ENCODE results near the gene DLG2. TPM values are rescaled to one million over a fixed set of nuclear protein-coding genes. Genes with fewer than 3 reads are reported as not detected.

DLG2 gene
- total and polyA plus RNA-seq, 4 donors: 0.30 to 5.5 (median 0.68) TPM

DNA sequence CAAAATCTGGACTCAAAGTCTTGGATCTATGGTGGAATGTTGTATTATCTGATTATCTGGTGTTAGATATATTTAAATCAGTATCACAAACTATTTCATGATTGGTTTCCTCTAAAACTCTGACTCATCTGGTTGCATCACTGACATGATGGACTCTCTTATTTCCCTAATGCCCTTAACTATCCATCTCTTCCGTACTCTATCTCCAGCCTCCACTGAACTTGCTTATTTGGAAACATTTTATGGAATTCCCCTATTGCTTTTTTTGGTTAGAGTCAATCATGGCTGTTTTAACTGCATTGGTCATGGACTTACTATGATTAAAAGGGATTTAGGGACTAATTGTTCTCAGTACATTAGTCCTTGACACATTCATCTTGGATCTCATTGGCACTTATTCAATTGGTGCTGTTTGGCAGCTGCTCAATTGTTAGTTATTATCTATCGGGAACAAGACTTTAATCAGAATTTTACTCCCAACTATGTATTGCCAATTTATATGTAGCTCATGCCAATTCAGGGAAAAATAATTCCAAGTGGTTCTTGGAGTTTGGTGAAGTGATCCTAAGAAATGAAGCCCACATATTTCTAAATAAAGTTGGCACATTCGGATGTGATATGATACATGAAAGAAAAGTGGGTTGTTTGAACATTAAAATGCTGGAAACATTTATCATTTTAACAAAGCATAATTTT lies 1399.0 kb downstream of the DLG2 start:
- TF ChIP-seq SP1 (IDR thresholded peaks at IDR 0.05) (no peak), HNF4G (IDR thresholded peaks at IDR 0.05) (no peak), REST (IDR thresholded peaks at IDR 0.05) (no peak), HNF4A (conservative IDR thresholded peaks at IDR 0.05) (no peak)
- WGBS: 61% methylated on average over 3 of the region's 3 CpGs
- no peak overlapping the region for H3K27ac ChIP-seq (ENCODE audit: low read depth in 1 of 2, low read length in 2 of 2)

DNA sequence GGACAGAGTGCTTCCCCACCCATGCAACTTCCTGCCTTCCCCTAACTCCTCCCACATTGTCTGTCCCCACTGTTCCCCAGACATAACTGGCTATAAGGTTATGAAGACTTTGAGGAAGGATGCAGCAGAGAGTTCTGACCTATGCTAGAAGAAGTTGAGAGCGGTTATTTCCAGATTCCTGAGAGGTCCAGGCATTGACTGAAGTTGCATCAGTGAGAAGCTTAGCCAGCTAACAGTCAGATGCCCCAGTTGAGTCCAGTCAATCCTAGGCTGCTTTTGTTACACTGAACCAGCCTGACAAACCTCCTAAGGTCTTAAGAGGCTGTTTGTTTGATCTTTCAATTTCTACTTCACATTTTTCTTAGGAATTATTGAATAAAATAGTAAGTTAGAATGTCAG lies 1403.1 kb downstream of the DLG2 start:
- no peak for TF ChIP-seq HNF4A (conservative IDR thresholded peaks at IDR 0.05)
- TF ChIP-seq ATF3 (IDR thresholded peaks at IDR 0.05): no peak
- TF ChIP-seq FOXA1 (IDR thresholded peaks at IDR 0.05): no peak
- no peak for TF ChIP-seq FOXA2 (IDR thresholded peaks at IDR 0.05)
- no peak for TF ChIP-seq YY1 (IDR thresholded peaks at IDR 0.05)
- no peak for TF ChIP-seq EGR1 (IDR thresholded peaks at IDR 0.05; ENCODE audit: low read depth in 2 of 2)
- TF ChIP-seq CTCF (IDR thresholded peaks at IDR 0.05; ENCODE audit: low read depth, low read length, missing input control): no peak
- no peak for TF ChIP-seq MAX (IDR thresholded peaks at IDR 0.05)
- no peak for TF ChIP-seq NR2F2 (IDR thresholded peaks at IDR 0.05)
- no peak for TF ChIP-seq GABPA (IDR thresholded peaks at IDR 0.05 in 1 of 2, conservative IDR thresholded peaks at IDR 0.05 in 1 of 2)
- no peak for TF ChIP-seq JUND (IDR thresholded peaks at IDR 0.05)
- TF ChIP-seq, protein P1, sequence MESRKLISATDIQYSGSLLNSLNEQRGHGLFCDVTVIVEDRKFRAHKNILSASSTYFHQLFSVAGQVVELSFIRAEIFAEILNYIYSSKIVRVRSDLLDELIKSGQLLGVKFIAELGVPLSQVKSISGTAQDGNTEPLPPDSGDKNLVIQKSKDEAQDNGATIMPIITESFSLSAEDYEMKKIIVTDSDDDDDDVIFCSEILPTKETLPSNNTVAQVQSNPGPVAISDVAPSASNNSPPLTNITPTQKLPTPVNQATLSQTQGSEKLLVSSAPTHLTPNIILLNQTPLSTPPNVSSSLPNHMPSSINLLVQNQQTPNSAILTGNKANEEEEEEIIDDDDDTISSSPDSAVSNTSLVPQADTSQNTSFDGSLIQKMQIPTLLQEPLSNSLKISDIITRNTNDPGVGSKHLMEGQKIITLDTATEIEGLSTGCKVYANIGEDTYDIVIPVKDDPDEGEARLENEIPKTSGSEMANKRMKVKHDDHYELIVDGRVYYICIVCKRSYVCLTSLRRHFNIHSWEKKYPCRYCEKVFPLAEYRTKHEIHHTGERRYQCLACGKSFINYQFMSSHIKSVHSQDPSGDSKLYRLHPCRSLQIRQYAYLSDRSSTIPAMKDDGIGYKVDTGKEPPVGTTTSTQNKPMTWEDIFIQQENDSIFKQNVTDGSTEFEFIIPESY (IDR thresholded peaks at IDR 0.05): no peak
- TF ChIP-seq TAF1 (conservative IDR thresholded peaks at IDR 0.05): no peak
- no peak for TF ChIP-seq RAD21 (IDR thresholded peaks at IDR 0.05)
- no peak for TF ChIP-seq RXRA (IDR thresholded peaks at IDR 0.05)
- TF ChIP-seq REST (IDR thresholded peaks at IDR 0.05): no peak
- no peak for TF ChIP-seq SP1 (IDR thresholded peaks at IDR 0.05)
- H3K4me1 ChIP-seq (ENCODE audit: control insufficient read depth in 4 of 4, insufficient read depth in 4 of 4, low read length in 3 of 4): peaks cover 0 to 8% (median 4%) of the 10 kb centered on the region in 4 donors
- 96% methylated on average over 1 of the region's 1 CpG for WGBS

More for the DNA sequence above, 1399.0 kb downstream of the DLG2 start:
- no peaks in the 10 kb centered on the region for H3K9me3 ChIP-seq (ENCODE audit: control insufficient read depth in 4 of 4, low read length in 3 of 4)
- no peaks in the 10 kb centered on the region for H3K27me3 ChIP-seq (ENCODE audit: control insufficient read depth in 4 of 4, insufficient read depth in 4 of 4, low read length in 3 of 4)
- no peaks in the 10 kb centered on the region for H3K36me3 ChIP-seq (ENCODE audit: control insufficient read depth in 4 of 4, insufficient read depth in 3 of 4, low read depth in 1 of 4, low read length in 3 of 4)
- H3K4me3 ChIP-seq (ENCODE audit: low read depth in 1 of 3, low read length in 3 of 3): no peak overlapping the region
- H3K4me1 ChIP-seq (ENCODE audit: control insufficient read depth in 4 of 4, insufficient read depth in 4 of 4, low read length in 3 of 4): peaks cover 0 to 8% (median 4%) of the 10 kb centered on the region in 4 donors
- DNase-seq (ENCODE audit: low spot score): no peak
- H3K9ac ChIP-seq (ENCODE audit: low read depth in 1 of 2, low read length in 2 of 2): no peak overlapping the region

More for the DNA sequence above, 1403.1 kb downstream of the DLG2 start:
- H3K9ac ChIP-seq (ENCODE audit: low read depth in 1 of 2, low read length in 2 of 2): no peak overlapping the region
- DNase-seq (ENCODE audit: low spot score): no peak
- H3K4me3 ChIP-seq (ENCODE audit: low read depth in 1 of 3, low read length in 3 of 3): no peak overlapping the region
- no peak overlapping the region for H3K27ac ChIP-seq (ENCODE audit: low read depth in 1 of 2, low read length in 2 of 2)
- H3K36me3 ChIP-seq (ENCODE audit: control insufficient read depth in 4 of 4, insufficient read depth in 3 of 4, low read depth in 1 of 4, low read length in 3 of 4): no peaks in the 10 kb centered on the region
- H3K9me3 ChIP-seq (ENCODE audit: control insufficient read depth in 4 of 4, low read length in 3 of 4): no peaks in the 10 kb centered on the region
- H3K27me3 ChIP-seq (ENCODE audit: control insufficient read depth in 4 of 4, insufficient read depth in 4 of 4, low read length in 3 of 4): no peaks in the 10 kb centered on the region
